DMS53 (cell line): ENCODE measurements around the gene DNAH14.

Experiments
- DNase-seq: peaks from one replicate; lab custom pipeline; 2025; lab: John Stamatoyannopoulos, UW

The DNAH14 gene

DNA sequence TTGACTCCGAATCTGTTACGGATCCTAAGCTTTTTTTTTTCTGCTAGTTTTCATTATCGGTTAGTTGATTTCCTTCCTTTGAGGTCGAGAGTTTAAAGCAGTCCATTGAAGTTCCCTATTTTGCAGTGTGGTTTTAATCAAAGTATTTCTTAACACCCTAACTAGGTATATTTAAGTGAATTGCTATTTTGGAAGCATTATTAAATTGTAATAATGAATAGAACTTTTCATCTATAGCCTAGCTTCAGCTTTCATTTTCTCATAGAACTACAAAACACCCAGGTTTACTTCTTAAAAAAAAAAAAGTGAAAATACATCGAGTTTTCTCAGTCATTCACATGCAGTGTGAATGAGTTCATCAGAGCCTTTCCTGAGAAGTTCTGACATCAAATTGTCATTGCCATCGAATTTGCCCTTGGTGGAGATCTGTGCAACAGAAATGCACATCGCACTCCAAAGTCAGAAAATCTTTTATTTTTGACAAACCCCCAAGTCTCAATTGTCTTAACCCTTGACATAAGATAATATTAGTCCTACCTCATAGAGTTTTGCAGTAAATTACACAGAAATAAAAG lies 499.5 kb downstream of the DNAH14 start:
- peak; percentile 48 for DNase-seq

DNA sequence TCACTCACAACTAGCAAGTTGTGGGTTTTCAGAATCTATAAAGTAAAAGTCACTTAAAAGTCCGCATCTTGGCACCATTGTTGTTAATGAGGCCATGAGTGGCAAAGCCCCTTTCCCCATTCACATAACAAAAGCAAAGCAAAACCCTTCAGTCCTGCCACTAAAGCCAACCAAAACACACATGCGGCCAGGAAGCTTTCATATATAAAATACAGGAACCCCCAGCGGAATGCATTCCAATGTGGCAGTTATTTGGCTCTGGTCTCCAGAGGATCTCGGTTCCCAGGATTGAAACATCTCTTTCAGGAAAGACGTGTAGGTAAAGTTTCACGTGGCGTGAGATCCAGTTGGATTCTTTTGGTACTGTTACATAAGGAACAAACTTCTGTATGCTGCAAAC lies 500.8 kb downstream of the DNAH14 start:
- DNase-seq, result no peak

GRCh38 chr1:225431081-225431863 lies 501.8 kb downstream of the DNAH14 start:
- no peak for DNase-seq

DNA sequence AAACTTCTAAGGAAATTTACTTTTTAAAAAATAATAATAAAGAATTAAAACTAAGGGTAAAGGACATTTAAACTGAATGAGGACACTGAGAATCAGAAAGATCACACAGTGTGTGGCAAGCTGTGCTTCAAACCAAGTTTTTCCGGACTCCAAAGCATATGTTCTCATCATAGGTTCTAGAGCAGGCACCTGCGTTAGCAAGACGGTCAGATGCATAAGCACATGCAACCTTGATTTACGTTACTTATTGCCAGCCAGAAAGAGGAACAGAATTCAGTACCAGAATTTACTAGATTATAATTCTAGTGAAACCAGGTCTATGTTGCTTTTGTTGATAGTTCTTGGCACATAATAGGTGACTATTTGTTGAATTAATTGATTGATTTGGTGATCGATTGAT lies 504.6 kb downstream of the DNAH14 start:
- DNase-seq, result no peak

DNA sequence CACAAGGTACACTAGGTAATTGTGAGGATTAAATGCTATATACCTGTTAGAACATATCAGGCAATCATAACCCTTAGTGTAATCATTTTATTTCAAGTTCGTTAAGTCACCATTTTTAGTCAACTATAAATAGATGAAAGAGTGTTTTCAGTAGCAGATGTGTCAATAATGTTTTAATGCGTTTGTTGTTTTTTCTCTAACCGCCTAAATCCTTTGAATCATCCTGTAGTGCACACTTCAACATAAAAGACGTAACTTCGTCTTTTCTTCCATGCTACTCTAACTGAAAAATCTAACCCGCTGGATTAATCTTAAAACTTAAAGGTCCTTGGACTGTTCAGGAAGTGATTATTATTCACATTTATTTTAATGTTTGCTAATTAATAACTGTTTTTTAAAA lies 505.6 kb downstream of the DNAH14 start:
- no peak for DNase-seq

GRCh38 chr1:225435487-225435886 lies 506.0 kb downstream of the DNAH14 start:
- DNase-seq, result no peak

DNA sequence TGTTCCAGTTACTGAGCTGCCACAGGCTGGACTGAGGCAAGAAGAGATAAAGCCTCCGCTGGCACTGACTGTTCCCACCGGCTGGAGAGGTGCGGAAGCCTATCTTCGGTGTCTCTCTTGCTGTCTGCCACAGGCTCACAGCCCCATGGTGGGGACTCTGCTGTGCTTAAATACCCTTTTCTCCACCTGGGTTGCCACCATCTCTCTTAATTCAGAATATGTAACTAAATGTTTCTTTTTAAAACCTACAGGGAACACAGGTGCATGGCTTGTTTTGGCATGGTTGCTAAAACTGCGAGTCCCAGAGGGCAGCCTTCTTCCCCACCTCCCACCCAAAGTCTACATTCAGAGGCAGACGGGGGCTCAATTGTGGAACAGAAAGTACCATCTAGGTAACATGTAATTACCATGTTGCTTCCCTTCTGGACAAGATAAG lies 506.5 kb downstream of the DNAH14 start:
- DNase-seq, result no peak

- peak; percentile 24 for DNase-seq
Measured at GRCh38 chr1:225437710-225438437, 508.4 kb downstream of the DNAH14 start.

- DNase-seq, result peak; percentile 64
Measured at GRCh38 chr1:225440380-225441221, 511.1 kb downstream of the DNAH14 start.

- peak; percentile 81 for DNase-seq
Measured at GRCh38 chr1:225441314-225442122, 512.0 kb downstream of the DNAH14 start.

DNA sequence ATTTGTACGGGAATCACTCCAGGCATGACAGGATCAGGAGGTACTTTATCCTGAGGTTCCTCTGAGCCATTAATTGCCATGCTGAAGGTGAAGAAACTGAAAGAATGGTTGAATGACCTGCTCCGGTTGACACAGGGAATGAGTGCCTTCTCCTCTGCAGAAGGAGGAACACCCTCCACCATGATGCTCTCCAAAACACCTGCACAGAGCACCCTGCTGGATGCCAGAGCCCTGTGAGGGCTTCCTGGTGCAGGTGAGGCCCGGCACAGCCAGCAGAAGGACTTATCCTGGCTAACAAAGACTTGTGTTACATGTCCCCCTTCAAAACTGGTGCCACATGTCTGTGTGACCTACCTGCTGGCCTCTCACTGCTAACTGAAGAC lies 512.6 kb downstream of the DNAH14 start:
- peak; percentile 60 for DNase-seq

- peak; percentile 51 for DNase-seq
Measured at GRCh38 chr1:225445639-225446594, 516.4 kb downstream of the DNAH14 start.

DNA sequence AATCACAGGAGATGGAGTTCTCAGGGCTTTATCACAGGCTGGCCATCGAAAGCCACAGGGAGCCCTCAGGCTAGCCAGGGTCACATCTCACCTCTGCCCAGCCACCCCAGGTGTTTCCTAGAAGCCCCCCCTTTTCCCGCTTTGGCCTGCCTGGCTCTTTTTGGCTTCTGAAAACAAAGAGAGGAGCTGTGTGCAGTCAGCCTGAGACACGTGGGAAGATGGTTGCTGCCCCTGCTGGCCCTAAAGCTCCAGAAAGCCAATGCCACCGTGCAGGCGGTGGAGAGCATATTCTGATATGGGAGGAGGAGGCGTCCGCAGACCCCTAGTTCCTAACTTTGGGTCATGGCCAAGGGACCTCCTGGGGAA lies 517.1 kb downstream of the DNAH14 start:
- DNase-seq, result no peak

DNA sequence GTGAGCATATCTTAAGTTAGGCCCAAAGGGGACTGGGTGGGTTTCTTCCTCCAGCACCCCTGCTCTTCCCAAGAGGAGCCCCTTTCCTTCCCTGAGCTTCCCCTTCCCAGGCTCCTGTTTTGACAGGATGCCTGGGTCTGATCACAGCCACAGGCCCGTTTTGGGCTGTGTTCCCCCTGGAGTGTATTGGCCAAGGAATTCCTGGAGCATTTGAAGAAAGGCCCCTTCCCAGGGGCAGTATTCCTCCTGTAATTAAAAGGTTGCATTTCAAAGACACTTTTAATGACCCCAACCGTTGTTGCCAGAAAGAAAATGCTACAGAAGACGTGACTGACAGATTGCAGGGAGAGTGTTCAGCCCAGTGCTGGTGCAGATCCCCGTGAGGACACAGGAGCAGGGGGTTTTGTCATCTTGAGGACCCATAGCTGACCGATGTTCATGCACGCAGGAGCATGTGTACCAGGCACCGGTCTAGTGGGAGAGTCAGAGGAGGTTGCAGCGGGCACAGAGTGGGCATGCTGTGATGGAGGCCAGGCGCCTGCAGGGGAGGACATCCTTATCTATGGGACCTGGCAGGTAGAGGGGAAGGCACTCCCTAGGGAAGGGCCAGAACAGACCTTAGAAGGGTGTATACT lies 517.6 kb downstream of the DNAH14 start:
- DNase-seq, result no peak

- no peak for DNase-seq
Measured at GRCh38 chr1:225447650-225448089, 518.2 kb downstream of the DNAH14 start.

- no peak for DNase-seq
Measured at GRCh38 chr1:225448146-225448805, 518.8 kb downstream of the DNAH14 start.
